GM12878 (cell line): ENCODE data around the gene LRRC8A. TPM values are rescaled to one million over a fixed set of nuclear protein-coding genes. Genes with fewer than 3 reads are reported as not detected.
"Not testable (repeated sequence)": the region's sequence is repeated elsewhere in the genome, so short reads cannot be mapped to it uniquely, and the experiment has no call there.

Experiments
- ATAC-seq: fragments of 200-7000 bp; cut with Tn5 transposase; 3 replicates; pipeline ENCODE4 v1.9.1; 2020; ENCODE audit warnings: mild to moderate bottlenecking, moderate library complexity
- BruUV-seq: library from RNA; stranded (reverse); fragments of 400-500 nt; replicated peaks from 2 replicates; lab custom pipeline; 2021; lab: Mats Ljungman, UMichigan
- CTCF ChIA-PET: fragments of 300-600 bp; sonication (Branson Sonifier 250); formaldehyde crosslinking; extraction: SDS; loops from one replicate; lab custom pipeline; 2021; ENCODE audit warnings: inconsistent platforms; lab: Yijun Ruan, JAX
- POLR2A ChIA-PET: fragments of 350-600 bp; formaldehyde crosslinking; extraction: SDS; loops from one replicate; lab custom pipeline; 2021; ENCODE audit warnings: inconsistent platforms; lab: Charles Lee
- RAD21 ChIA-PET: fragments of 300-600 bp; sonication (Branson Sonifier 250); formaldehyde crosslinking; loops from one replicate; lab custom pipeline; 2023; ENCODE audit warnings: antibody characterized with exemption; ENCODE audit not compliant: unreplicated experiment; lab: Charles Lee
- SMC1A ChIA-PET: fragments of 300-600 bp; sonication (Branson Sonifier 250); formaldehyde crosslinking; loops from one replicate; lab custom pipeline; 2023; ENCODE audit not compliant: unreplicated experiment, uncharacterized antibody; lab: Charles Lee
- DNase-seq: peaks from one replicate; pipeline ENCODE4 v3.0.0-alpha.2; 2011; ENCODE audit warnings: low read depth, low spot score
- FAIRE-seq: peaks from 3 replicates; lab custom pipeline; 2011; peaks lifted over from hg19 to GRCh38; lab: Jason Lieb, UNC
- H2AFZ ChIP-seq: 2 replicates; pipeline ENCODE4 v1.6.0; 2011; ENCODE audit warnings: low read depth, low read length, control low read depth; ENCODE audit not compliant: control insufficient read depth
- H3K27ac ChIP-seq: 2 replicates; pipeline ENCODE4 v1.5.1; 2011; ENCODE audit warnings: control low read depth; ENCODE audit not compliant: control insufficient read depth, insufficient read depth
- H3K27me3 ChIP-seq, 2 experiments: replicated peaks in 1 of 2; 2 replicates each; pipeline versions ENCODE4 v1.6.0 to v1.6.1; 2011; ENCODE audit warnings: low read length in 1 of 2; ENCODE audit not compliant: control insufficient read depth in 2 of 2, insufficient read depth in 2 of 2
- H3K36me3 ChIP-seq, 2 experiments: 2 replicates each; pipeline ENCODE4 v1.5.1; 2011; ENCODE audit warnings: low read length in 1 of 2; ENCODE audit not compliant: control insufficient read depth in 2 of 2, insufficient read depth in 2 of 2
- H3K4me1 ChIP-seq: 2 replicates; pipeline ENCODE4 v1.6.1; 2011; ENCODE audit warnings: mild to moderate bottlenecking, low read length, moderate library complexity, mixed read lengths; ENCODE audit not compliant: control insufficient read depth, insufficient read depth
- H3K4me2 ChIP-seq: 2 replicates; pipeline ENCODE4 v1.6.0; 2011; ENCODE audit warnings: control low read depth; ENCODE audit not compliant: control insufficient read depth, insufficient read depth
- H3K4me3 ChIP-seq: fragments of 200-600 bp; sonication (generic); 2 replicates; pipeline ENCODE4 v1.5.1; 2016
- H3K79me2 ChIP-seq: 2 replicates; pipeline ENCODE4 v1.6.0; 2011; ENCODE audit warnings: low read length; ENCODE audit not compliant: control insufficient read depth, insufficient read depth
- H3K9ac ChIP-seq: 2 replicates; pipeline ENCODE4 v1.8.0; 2011; ENCODE audit warnings: low read length, control low read depth, mixed read lengths; ENCODE audit not compliant: control insufficient read depth, insufficient read depth
- H3K9me3 ChIP-seq: replicated peaks from 3 replicates; pipeline ENCODE4 v1.5.1; 2011; ENCODE audit warnings: mild to moderate bottlenecking, low read length; ENCODE audit not compliant: control insufficient read depth, insufficient read depth
- H4K20me1 ChIP-seq: 2 replicates; pipeline ENCODE4 v1.6.0; 2011; ENCODE audit not compliant: control insufficient read depth, insufficient read depth
- CREM ChIP-seq: IDR thresholded peaks from 2 replicates; pipeline ENCODE4 v1.6.1; 2014; ENCODE audit warnings: antibody characterized with exemption, low read depth
- EGR1 ChIP-seq, 2 experiments: IDR thresholded peaks; 1 replicate in 1 of 2; 2 replicates in 1 of 2; pipeline ENCODE4 v1.6.1; 2011 to 2012; ENCODE audit warnings: low read depth in 2 of 2, low read length in 2 of 2, borderline replicate concordance in 1 of 2, mild to moderate bottlenecking in 1 of 2, moderate library complexity in 1 of 2
- GATAD2B ChIP-seq: fragments of 450-650 bp; conservative IDR thresholded peaks from 2 replicates; pipeline ENCODE4 v1.6.1; 2017; ENCODE audit warnings: low read depth, mild to moderate bottlenecking, moderate library complexity
- KAT2A ChIP-seq: conservative IDR thresholded peaks from 2 replicates; pipeline ENCODE4 v1.6.1; 2011; ENCODE audit warnings: low read depth, low read length; ENCODE audit not compliant: control insufficient read depth
- KDM1A ChIP-seq: fragments of 200-600 bp; sonication (generic); IDR thresholded peaks from 2 replicates; pipeline ENCODE4 v1.6.1; 2016; ENCODE audit warnings: borderline replicate concordance
- MEF2B ChIP-seq: fragments of 450-650 bp; IDR thresholded peaks from 2 replicates; pipeline ENCODE4 v1.6.1; 2018; ENCODE audit warnings: mild to moderate bottlenecking, moderate library complexity; ENCODE audit not compliant: partially characterized antibody, poor library complexity, severe bottlenecking
- RCOR1 ChIP-seq: conservative IDR thresholded peaks from 2 replicates; pipeline ENCODE4 v1.6.1; 2012; ENCODE audit warnings: low read depth, low read length, improper control_type of control experiment
- SREBF1 ChIP-seq: IDR thresholded peaks from 2 replicates; pipeline ENCODE4 v1.6.1; 2012; ENCODE audit warnings: mild to moderate bottlenecking, low read length
- WRNIP1 ChIP-seq: IDR thresholded peaks from 2 replicates; pipeline ENCODE4 v1.6.1; 2011; ENCODE audit warnings: low read depth, low read length, improper control_type of control experiment, borderline replicate concordance
- YY1 ChIP-seq: IDR thresholded peaks from 2 replicates; pipeline ENCODE4 v1.6.1; 2011; ENCODE audit warnings: low read depth, mild to moderate bottlenecking, low read length
- ZNF217 ChIP-seq: fragments of 450-650 bp; IDR thresholded peaks from 2 replicates; pipeline ENCODE4 v1.6.1; 2017; ENCODE audit warnings: antibody characterized with exemption, mild to moderate bottlenecking
- WGBS: methylation state at CpG from one replicate; pipeline ENCODE4 v1.1.6; 2016; ENCODE audit warnings: low lambda C conversion rate; ENCODE audit not compliant: insufficient replicate concordance, insufficient coverage; ENCODE audit errors: missing lambda C conversion rate; 5-methylcytosine and 5-hydroxymethylcytosine counted together
- in situ Hi-C: fragments of 300-500 bp; cut with MboI; formaldehyde crosslinking; loops from 9 replicates; pipeline ENCODE4 v1.14.3; 2018; ENCODE audit warnings: mixed read lengths
- intact Hi-C: fragments of 100-400 bp; cut with micrococcal nuclease; formaldehyde crosslinking; loops from one replicate; pipeline ENCODE4 v1.14.2; 2022; ENCODE audit not compliant: unreplicated experiment
- polyA plus RNA-seq, 11 experiments: library from polyadenylated mRNA; depleted of rRNA in 4 of 11; unstranded in 6 of 11; stranded (reverse) in 5 of 11; fragments of >200 nt; fragmentation: Nextera tagmentation in 4 of 11; fragmentation: Illumina TruSeq in 1 of 11; extraction: Ambion mirVana in 4 of 11; extraction: Trizol in 1 of 11; gene quantifications; 1 replicate in 1 of 11; 2 replicates in 10 of 11; pipeline versions ENCODE4 v1.2.1 to v1.2.3, GENCODE V29; 2011 to 2016; ENCODE audit warnings: inconsistent platforms in 2 of 11, missing spikeins in 2 of 11, low read depth in 1 of 11
- total RNA-seq, 4 experiments: library from RNA; depleted of rRNA in 3 of 4; stranded (reverse); fragments of >200 nt in 3 of 4; fragmentation: Illumina TruSeq in 1 of 4; extraction: Trizol in 1 of 4; gene quantifications; 2 replicates each; pipeline versions ENCODE4 v1.2.1 to v1.2.3, GENCODE V29; 2013 to 2021
- TF ChIP-seq, protein P1 (sequence below): IDR thresholded peaks from 2 replicates; pipeline ENCODE4 v1.6.1; 2012; ENCODE audit warnings: low read depth, low read length, improper control_type of control experiment
- TF ChIP-seq, protein P2 (sequence below): fragments of 450-650 bp; formaldehyde crosslinking; IDR thresholded peaks from 2 replicates; pipeline ENCODE4 v1.5.0; 2022; ENCODE audit warnings: mild to moderate bottlenecking, missing genetic modification characterization

LRRC8A gene
- total and polyA plus RNA-seq, 10 of the 15 experiments (the other 5 are each of a cell fraction or from before 2014, with no cell fraction given): 1.6 to 15.9 (median 9.7) TPM

DNA sequence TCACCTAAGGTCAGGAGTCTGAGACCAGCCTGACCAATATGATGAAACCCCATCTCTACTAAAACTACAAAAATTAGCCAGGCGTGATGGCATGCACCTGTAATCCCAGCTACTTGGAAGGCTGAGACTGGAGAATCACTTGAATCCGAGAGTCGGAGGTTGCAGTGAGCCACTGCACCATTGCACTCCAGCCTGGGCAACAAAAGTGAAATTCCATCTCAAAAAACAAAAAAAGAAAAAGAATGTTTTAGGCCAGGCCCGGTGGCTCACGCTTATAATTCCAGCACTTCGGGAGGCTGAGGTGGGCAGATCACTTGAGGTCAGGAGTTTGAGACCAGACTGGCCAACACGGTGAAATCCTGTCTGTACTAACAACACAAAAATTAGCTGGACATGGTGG is 23.5 kb upstream of the LRRC8A start:
- ChIA-PET RAD21 (interaction anchor here (0.9 kb wide), 1 partner anchor 70 kb away, joined by 3 read pairs; no protein-coding TSS in a partner anchor), POLR2A (interaction anchor here (0.6 kb wide), 1 partner anchor 179 kb away, joined by 3 read pairs; no protein-coding TSS in a partner anchor), CTCF (interaction anchor here (0.6 to 1.8 kb wide), 3 partner anchors 20 to 70 kb away, joined by 3 to 4 read pairs (median 3); no protein-coding TSS in a partner anchor)
- H3K27ac ChIP-seq, H3K79me2 ChIP-seq, H3K27me3 ChIP-seq, SMC1A ChIA-PET, DNase-seq, H3K9ac ChIP-seq, H2AFZ ChIP-seq, H3K4me3 ChIP-seq, BruUV-seq, H3K4me1 ChIP-seq, H3K9me3 ChIP-seq, intact Hi-C loops, H4K20me1 ChIP-seq, in situ Hi-C loops, H3K36me3 ChIP-seq, H3K4me2 ChIP-seq, ATAC-seq, FAIRE-seq: not testable (repeated sequence)
- WGBS: 90% methylated on average over 7 of the region's 7 CpGs

DNA sequence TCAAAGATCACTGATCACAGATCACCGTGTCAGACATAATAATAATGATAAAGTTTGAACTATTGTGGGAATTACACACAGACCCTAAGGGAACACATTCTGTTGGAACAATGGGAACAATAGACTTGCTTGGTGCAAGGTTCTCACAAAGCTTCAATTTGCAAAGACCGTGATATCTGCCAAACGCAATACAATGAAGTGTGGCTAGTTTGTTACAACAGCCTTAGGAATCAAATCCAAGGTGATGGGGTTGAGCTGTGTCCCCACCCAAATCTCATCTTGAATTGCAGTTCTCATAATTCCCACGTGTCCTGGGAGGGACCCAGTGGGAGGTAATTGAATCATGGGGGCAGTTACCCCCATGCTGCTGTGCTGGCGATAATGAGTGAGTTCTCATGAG is 21.0 kb upstream of the LRRC8A start:
- BruUV-seq: no TSS peak
- POLR2A ChIA-PET: no interaction called here
- FAIRE-seq: no peak
- RAD21 ChIA-PET: interaction anchor here (1.3 kb wide), 1 partner anchor 68 kb away, joined by 5 read pairs; no protein-coding TSS in a partner anchor
- intact Hi-C loops: no loop called here
- Histone ChIP-seq H3K4me3 (no peak overlapping the region), H2AFZ (no peak overlapping the region), H3K27ac (no peak overlapping the region), H3K9ac (no peak overlapping the region), H3K36me3 (no peaks in the 10 kb centered on the region; a peak in 1 of 4 replicates), H3K79me2 (no peaks in the 10 kb centered on the region), H3K27me3 (no peaks in the 10 kb centered on the region), H3K4me2 (no peak overlapping the region), H4K20me1 (no peaks in the 10 kb centered on the region), H3K4me1 (no peaks in the 10 kb centered on the region), H3K9me3 (no peaks in the 10 kb centered on the region)
- DNase-seq: no peak
- SMC1A ChIA-PET: interaction anchor here (6.3 kb wide), 1 partner anchor 67 kb away, joined by 53 read pairs; no protein-coding TSS in a partner anchor
- ATAC-seq: no peak
- CTCF ChIA-PET: interaction anchor here (1.1 to 13.1 kb wide), 3 partner anchors 16 to 66 kb away, joined by 4 to 158 read pairs (median 17); partner anchors contain the start of gene ENDOG
- WGBS: 74% methylated on average over 5 of the region's 5 CpGs
- in situ Hi-C loops: loop anchor here (5.0 kb wide), 1 partner anchor 66 kb away; no protein-coding TSS in a partner anchor
- no peak for TF ChIP-seq KDM1A
- TF ChIP-seq WRNIP1: no peak
- TF ChIP-seq GATAD2B: no peak
- no peak for TF ChIP-seq RCOR1
- TF ChIP-seq SREBF1: no peak
- no peak for TF ChIP-seq KAT2A
- TF ChIP-seq, protein P1, sequence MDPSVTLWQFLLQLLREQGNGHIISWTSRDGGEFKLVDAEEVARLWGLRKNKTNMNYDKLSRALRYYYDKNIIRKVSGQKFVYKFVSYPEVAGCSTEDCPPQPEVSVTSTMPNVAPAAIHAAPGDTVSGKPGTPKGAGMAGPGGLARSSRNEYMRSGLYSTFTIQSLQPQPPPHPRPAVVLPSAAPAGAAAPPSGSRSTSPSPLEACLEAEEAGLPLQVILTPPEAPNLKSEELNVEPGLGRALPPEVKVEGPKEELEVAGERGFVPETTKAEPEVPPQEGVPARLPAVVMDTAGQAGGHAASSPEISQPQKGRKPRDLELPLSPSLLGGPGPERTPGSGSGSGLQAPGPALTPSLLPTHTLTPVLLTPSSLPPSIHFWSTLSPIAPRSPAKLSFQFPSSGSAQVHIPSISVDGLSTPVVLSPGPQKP: no peak
- TF ChIP-seq YY1: no peak
- TF ChIP-seq, protein P2, sequence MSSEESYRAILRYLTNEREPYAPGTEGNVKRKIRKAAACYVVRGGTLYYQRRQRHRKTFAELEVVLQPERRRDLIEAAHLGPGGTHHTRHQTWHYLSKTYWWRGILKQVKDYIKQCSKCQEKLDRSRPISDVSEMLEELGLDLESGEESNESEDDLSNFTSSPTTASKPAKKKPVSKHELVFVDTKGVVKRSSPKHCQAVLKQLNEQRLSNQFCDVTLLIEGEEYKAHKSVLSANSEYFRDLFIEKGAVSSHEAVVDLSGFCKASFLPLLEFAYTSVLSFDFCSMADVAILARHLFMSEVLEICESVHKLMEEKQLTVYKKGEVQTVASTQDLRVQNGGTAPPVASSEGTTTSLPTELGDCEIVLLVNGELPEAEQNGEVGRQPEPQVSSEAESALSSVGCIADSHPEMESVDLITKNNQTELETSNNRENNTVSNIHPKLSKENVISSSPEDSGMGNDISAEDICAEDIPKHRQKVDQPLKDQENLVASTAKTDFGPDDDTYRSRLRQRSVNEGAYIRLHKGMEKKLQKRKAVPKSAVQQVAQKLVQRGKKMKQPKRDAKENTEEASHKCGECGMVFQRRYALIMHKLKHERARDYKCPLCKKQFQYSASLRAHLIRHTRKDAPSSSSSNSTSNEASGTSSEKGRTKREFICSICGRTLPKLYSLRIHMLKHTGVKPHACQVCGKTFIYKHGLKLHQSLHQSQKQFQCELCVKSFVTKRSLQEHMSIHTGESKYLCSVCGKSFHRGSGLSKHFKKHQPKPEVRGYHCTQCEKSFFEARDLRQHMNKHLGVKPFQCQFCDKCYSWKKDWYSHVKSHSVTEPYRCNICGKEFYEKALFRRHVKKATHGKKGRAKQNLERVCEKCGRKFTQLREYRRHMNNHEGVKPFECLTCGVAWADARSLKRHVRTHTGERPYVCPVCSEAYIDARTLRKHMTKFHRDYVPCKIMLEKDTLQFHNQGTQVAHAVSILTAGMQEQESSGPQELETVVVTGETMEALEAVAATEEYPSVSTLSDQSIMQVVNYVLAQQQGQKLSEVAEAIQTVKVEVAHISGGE: no peak
- TF ChIP-seq CREM: no peak
- no peak for TF ChIP-seq EGR1 (IDR thresholded peaks at IDR 0.05; ENCODE audit: borderline replicate concordance in 1 of 2, low read depth in 2 of 2, low read length in 2 of 2)
- no peak for TF ChIP-seq MEF2B
- no peak for TF ChIP-seq ZNF217
